ENCODE data around the gene SPINK5. TPM values are rescaled to one million over a fixed set of nuclear protein-coding genes. Genes with fewer than 3 reads are reported as not detected.

The SPINK5 gene
- polyA plus RNA-seq, 1 donor (not counting 4 experiments of a cell fraction or from before 2014, with no cell fraction given), result 22.6 TPM

- Histone ChIP-seq H3K4me3 (ENCODE audit: control insufficient read depth in 2 of 3, extremely low read depth in 1 of 3, insufficient read depth in 2 of 3, low read depth in 1 of 3, low read length in 3 of 3) (no peak overlapping the region), H2AFZ (ENCODE audit: control insufficient read depth, low read length) (no peak overlapping the region), H4K20me1 (ENCODE audit: control insufficient read depth, extremely low read depth, insufficient read depth, low read length) (no peaks in the 10 kb centered on the region), H3K4me1 (ENCODE audit: control insufficient read depth, extremely low read depth, insufficient read depth, low read length) (no peaks in the 10 kb centered on the region), H3K27ac (ENCODE audit: control insufficient read depth, insufficient read depth, low read length) (no peak overlapping the region), H3K9ac (ENCODE audit: control insufficient read depth, extremely low read depth, insufficient read depth, low read length) (no peak overlapping the region), H3K36me3 (ENCODE audit: control insufficient read depth in 2 of 2, extremely low read depth in 1 of 2, insufficient read depth in 2 of 2, low read length in 2 of 2) (no peaks in the 10 kb centered on the region), H3K9me3 (ENCODE audit: control insufficient read depth, low read depth, low read length) (no peaks in the 10 kb centered on the region), H3K4me2 (ENCODE audit: control insufficient read depth, extremely low read depth, insufficient read depth, low read depth, low read length) (no peak overlapping the region), H3K79me2 (ENCODE audit: control insufficient read depth, insufficient read depth, low read length) (no peaks in the 10 kb centered on the region), H3K9me1 (ENCODE audit: control insufficient read depth, extremely low read depth, insufficient read depth, low read length) (no peaks in the 10 kb centered on the region), H3K27me3 (ENCODE audit: control insufficient read depth, extremely low read depth, insufficient read depth, low read length) (no peaks in the 10 kb centered on the region)
- dilution Hi-C loops (cut with MboI; ENCODE audit: extremely low pct_ligation_motif_present, low sequenced_read_pairs), result no loop called here
- DNase-seq (ENCODE audit: low read depth, low spot score) (no peak), FAIRE-seq (no peak)
- TF ChIP-seq EZH2 (IDR thresholded peaks at IDR 0.05; ENCODE audit: low read length), result no peak
- TF ChIP-seq CTCF (optimal IDR thresholded peaks at IDR 0.05 in 1 of 3, IDR thresholded peaks at IDR 0.05 in 1 of 3, conservative IDR thresholded peaks at IDR 0.05 in 1 of 3; ENCODE audit: extremely low read depth in 1 of 3, insufficient read depth in 2 of 3, low read length in 3 of 3), result no peak
Observed at GRCh38 chr5:148020257-148020988, 43.4 kb upstream of the SPINK5 start.

- no peak overlapping the region for H2AFZ ChIP-seq (ENCODE audit: control insufficient read depth, low read length)
- dilution Hi-C loops (cut with MboI; ENCODE audit: extremely low pct_ligation_motif_present, low sequenced_read_pairs), result no loop called here
- H3K4me2 ChIP-seq (ENCODE audit: control insufficient read depth, extremely low read depth, insufficient read depth, low read depth, low read length), result no peak overlapping the region
- H3K36me3 ChIP-seq (ENCODE audit: control insufficient read depth in 2 of 2, extremely low read depth in 1 of 2, insufficient read depth in 2 of 2, low read length in 2 of 2), result no peaks in the 10 kb centered on the region
- DNase-seq (ENCODE audit: low read depth, low spot score) (no peak), FAIRE-seq (no peak)
- no peaks in the 10 kb centered on the region for H3K27me3 ChIP-seq (ENCODE audit: control insufficient read depth, extremely low read depth, insufficient read depth, low read length)
- H3K9me1 ChIP-seq (ENCODE audit: control insufficient read depth, extremely low read depth, insufficient read depth, low read length), result no peaks in the 10 kb centered on the region
- no peak overlapping the region for H3K27ac ChIP-seq (ENCODE audit: control insufficient read depth, insufficient read depth, low read length)
- H3K4me3 ChIP-seq (ENCODE audit: control insufficient read depth in 2 of 3, extremely low read depth in 1 of 3, insufficient read depth in 2 of 3, low read depth in 1 of 3, low read length in 3 of 3), result no peak overlapping the region
- no peaks in the 10 kb centered on the region for H3K9me3 ChIP-seq (ENCODE audit: control insufficient read depth, low read depth, low read length)
- H3K9ac ChIP-seq (ENCODE audit: control insufficient read depth, extremely low read depth, insufficient read depth, low read length), result no peak overlapping the region
- TF ChIP-seq CTCF (optimal IDR thresholded peaks at IDR 0.05 in 1 of 3, IDR thresholded peaks at IDR 0.05 in 1 of 3, conservative IDR thresholded peaks at IDR 0.05 in 1 of 3; ENCODE audit: extremely low read depth in 1 of 3, insufficient read depth in 2 of 3, low read length in 3 of 3) (no peak), EZH2 (IDR thresholded peaks at IDR 0.05; ENCODE audit: low read length) (no peak)
- H3K4me1 ChIP-seq (ENCODE audit: control insufficient read depth, extremely low read depth, insufficient read depth, low read length), result no peaks in the 10 kb centered on the region
- H4K20me1 ChIP-seq (ENCODE audit: control insufficient read depth, extremely low read depth, insufficient read depth, low read length), result no peaks in the 10 kb centered on the region
- no peaks in the 10 kb centered on the region for H3K79me2 ChIP-seq (ENCODE audit: control insufficient read depth, insufficient read depth, low read length)
Observed at GRCh38 chr5:148027505-148027904, 36.3 kb upstream of the SPINK5 start.

All from keratinocyte (primary cell).